ENCODE measurements around the gene MYL6.

DNA sequence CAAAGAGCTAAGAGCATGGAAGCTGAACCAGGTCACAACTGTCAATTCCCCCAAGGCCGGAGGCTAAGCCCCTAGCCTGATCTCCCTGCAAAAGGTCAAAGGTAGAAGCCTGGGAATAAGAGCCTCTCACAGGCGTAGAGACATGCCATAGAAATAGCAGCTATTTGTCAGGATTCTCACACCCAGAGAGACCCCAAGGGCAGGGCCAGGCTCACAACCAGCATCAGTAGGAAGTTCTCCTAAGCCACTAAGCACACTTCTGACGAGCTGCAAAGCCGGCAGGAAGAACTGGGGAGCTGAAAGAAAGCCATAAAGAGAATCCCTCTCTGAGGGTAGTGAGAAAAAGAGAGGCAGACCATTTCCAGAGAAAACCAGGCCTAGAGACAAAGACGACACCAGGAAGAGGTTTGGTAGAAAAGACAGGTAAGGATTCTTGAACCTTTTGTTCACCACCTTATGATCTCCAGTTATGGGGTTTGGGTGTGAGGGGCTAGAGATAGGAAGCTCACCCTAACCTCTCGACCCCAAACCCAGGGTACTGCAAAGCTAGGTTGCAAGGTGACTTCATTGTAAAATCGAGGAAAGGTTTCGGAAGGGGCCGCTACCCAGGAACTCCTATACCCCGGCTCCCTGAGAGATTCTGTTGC is 30.1 kb downstream of the MYL6 start:
- TF ChIP-seq, protein P1, sequence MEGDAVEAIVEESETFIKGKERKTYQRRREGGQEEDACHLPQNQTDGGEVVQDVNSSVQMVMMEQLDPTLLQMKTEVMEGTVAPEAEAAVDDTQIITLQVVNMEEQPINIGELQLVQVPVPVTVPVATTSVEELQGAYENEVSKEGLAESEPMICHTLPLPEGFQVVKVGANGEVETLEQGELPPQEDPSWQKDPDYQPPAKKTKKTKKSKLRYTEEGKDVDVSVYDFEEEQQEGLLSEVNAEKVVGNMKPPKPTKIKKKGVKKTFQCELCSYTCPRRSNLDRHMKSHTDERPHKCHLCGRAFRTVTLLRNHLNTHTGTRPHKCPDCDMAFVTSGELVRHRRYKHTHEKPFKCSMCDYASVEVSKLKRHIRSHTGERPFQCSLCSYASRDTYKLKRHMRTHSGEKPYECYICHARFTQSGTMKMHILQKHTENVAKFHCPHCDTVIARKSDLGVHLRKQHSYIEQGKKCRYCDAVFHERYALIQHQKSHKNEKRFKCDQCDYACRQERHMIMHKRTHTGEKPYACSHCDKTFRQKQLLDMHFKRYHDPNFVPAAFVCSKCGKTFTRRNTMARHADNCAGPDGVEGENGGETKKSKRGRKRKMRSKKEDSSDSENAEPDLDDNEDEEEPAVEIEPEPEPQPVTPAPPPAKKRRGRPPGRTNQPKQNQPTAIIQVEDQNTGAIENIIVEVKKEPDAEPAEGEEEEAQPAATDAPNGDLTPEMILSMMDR (conservative IDR thresholded peaks at IDR 0.05) = no peak
- TF ChIP-seq ZFX (IDR thresholded peaks at IDR 0.05) = no peak
